Measurements from ENCODE around the gene IKBKG.
"Not testable (repeated sequence)": the region's sequence is repeated elsewhere in the genome, so short reads cannot be mapped to it uniquely, and the experiment has no call there.

IKBKG gene

GRCh38 chrX:154558896-154559295 lies 11.5 kb downstream of the IKBKG start:
- not testable (repeated sequence) for DNase-seq

GRCh38 chrX:154560326-154560725 lies 12.9 kb downstream of the IKBKG start:
- not testable (repeated sequence) for DNase-seq

GRCh38 chrX:154562295-154562694 lies 14.9 kb downstream of the IKBKG start:
- DNase-seq: not testable (repeated sequence)

GRCh38 chrX:154570361-154570760 lies 22.9 kb downstream of the IKBKG start:
- not testable (repeated sequence) for DNase-seq

- not testable (repeated sequence) for DNase-seq
These were observed 25.6 kb downstream of the IKBKG start for GRCh38 chrX:154573061-154573460.

GRCh38 chrX:154575076-154575475 lies 27.7 kb downstream of the IKBKG start:
- DNase-seq: not testable (repeated sequence)

- DNase-seq: not testable (repeated sequence)
These were observed 35.6 kb downstream of the IKBKG start for GRCh38 chrX:154582994-154583393.

GRCh38 chrX:154584585-154585183 lies 37.3 kb downstream of the IKBKG start, which contains the start of gene CTAG1A:
TSS of gene CTAG1A (plus strand) at chrX:154585133. CDS start at chrX:154585207, 74 bp downstream.
- DNase-seq: not testable (repeated sequence)

GRCh38 chrX:154590415-154590814 lies 43.0 kb downstream of the IKBKG start:
- DNase-seq: not testable (repeated sequence)

GRCh38 chrX:154592505-154592904 lies 45.1 kb downstream of the IKBKG start:
- no peak for DNase-seq

- no peak for DNase-seq
These were observed 45.8 kb downstream of the IKBKG start for GRCh38 chrX:154593201-154593600.

GRCh38 chrX:154594491-154594890 lies 47.1 kb downstream of the IKBKG start:
- no peak for DNase-seq

- DNase-seq: no peak
These were observed 48.3 kb downstream of the IKBKG start for GRCh38 chrX:154595559-154596249.

GRCh38 chrX:154596290-154596929 lies 49.0 kb downstream of the IKBKG start:
- DNase-seq: peak in 3 of 4 experiments; percentile 20 to 31 (median 30)

GRCh38 chrX:154597221-154597620 lies 49.8 kb downstream of the IKBKG start:
- no peak for DNase-seq

- no peak for DNase-seq
These were observed 51.2 kb downstream of the IKBKG start for GRCh38 chrX:154598656-154599055.

- no peak for DNase-seq
These were observed 52.1 kb downstream of the IKBKG start for GRCh38 chrX:154599531-154599930.

GRCh38 chrX:154600759-154601374 lies 53.4 kb downstream of the IKBKG start:
- no peak for DNase-seq

GRCh38 chrX:154602226-154602625 lies 54.8 kb downstream of the IKBKG start:
- no peak for DNase-seq

- DNase-seq: no peak
These were observed 55.5 kb downstream of the IKBKG start for GRCh38 chrX:154602766-154603437.

- DNase-seq: peak in 1 of 4 experiments; percentile 13
These were observed 56.3 kb downstream of the IKBKG start for GRCh38 chrX:154603438-154604430.
